Gastrocnemius medialis (tissue), 4 donors: Measurements from ENCODE around the gene NACAD. TPM values are rescaled to one million over a fixed set of nuclear protein-coding genes. Genes with fewer than 3 reads are reported as not detected.

Source experiments
- ATAC-seq, 2 donors: fragments of 150-250 bp; one replicate each; pipeline ENCODE4 v1.9.1; 2016
- DNase-seq, 2 donors: peaks; one replicate each; pipeline ENCODE4 v3.0.0-alpha.2; 2019
- H3K27ac ChIP-seq, 4 donors: fragments of 200-600 bp; sonication (generic); 1 replicate in 1 of 4; 2 replicates in 3 of 4; pipeline ENCODE4 v1.5.1; 2016 to 2018; ENCODE audit warnings: mild to moderate bottlenecking in 2 of 4, moderate library complexity in 1 of 4
- H3K27me3 ChIP-seq, 3 donors: fragments of 200-600 bp; sonication (generic) in 2 of 3; 1 replicate in 1 of 3; 2 replicates in 2 of 3; pipeline versions ENCODE4 v1.5.1 to v1.6.0; 2016 to 2019; ENCODE audit warnings: mild to moderate bottlenecking in 1 of 3, moderate library complexity in 1 of 3
- H3K36me3 ChIP-seq, 2 donors: fragments of 200-600 bp; sonication (generic) in 1 of 2; one replicate each; pipeline ENCODE4 v1.5.1; 2017 to 2018
- H3K4me1 ChIP-seq, 2 donors: fragments of 200-600 bp; sonication (generic) in 1 of 2; one replicate each; pipeline ENCODE4 v1.5.1; 2016 to 2017; ENCODE audit warnings: mild to moderate bottlenecking in 2 of 2
- H3K4me3 ChIP-seq, 4 donors: fragments of 200-600 bp; sonication (generic) in 3 of 4; 1 replicate in 1 of 4; 2 replicates in 3 of 4; pipeline ENCODE4 v1.5.1; 2016 to 2019; ENCODE audit warnings: mild to moderate bottlenecking in 2 of 4
- H3K9me3 ChIP-seq, 3 donors: fragments of 200-600 bp; sonication (generic) in 2 of 3; 1 replicate in 1 of 3; 2 replicates in 2 of 3; pipeline ENCODE4 v1.5.1; 2016 to 2019
- POLR2A ChIP-seq, 2 donors: fragments of 450-650 bp; IDR thresholded peaks; one replicate each; pipeline ENCODE4 v1.6.1; 2017; ENCODE audit warnings: antibody characterized with exemption in 2 of 2, mild to moderate bottlenecking in 2 of 2, moderate library complexity in 2 of 2
- in situ Hi-C, 4 donors: fragments of 200-750 bp; cut with MboI; loops; one replicate each; pipeline versions ENCODE4 v1.15.0 to v1.8.0; 2017; ENCODE audit warnings: low sequenced_read_pairs in 4 of 4
- intact Hi-C: fragments of 100-400 bp; cut with DNase I; formaldehyde crosslinking; loops from one replicate; pipeline ENCODE4 v1.15.1; 2023; ENCODE audit warnings: low total_unique reads
- total RNA-seq, 4 donors: library from RNA; depleted of rRNA; stranded (reverse); fragments of >200 nt; gene quantifications; one replicate each; pipeline versions ENCODE4 v1.1.0 to v1.2.3, GENCODE V29; 2016
- TF ChIP-seq, protein P1 (sequence below), 5 experiments: fragments of 450-650 bp in 3 of 5; fragments of 200-600 bp in 2 of 5; sonication (generic) in 2 of 5; IDR thresholded peaks in 4 of 5; conservative IDR thresholded peaks in 1 of 5; 1 replicate in 4 of 5; 2 replicates in 1 of 5; pipeline ENCODE4 v1.5.1; 2016 to 2019; ENCODE audit warnings: antibody characterized with exemption in 5 of 5, mild to moderate bottlenecking in 3 of 5, moderate library complexity in 3 of 5

NACAD gene
- total RNA-seq, 4 donors from 2014 or later, result 0.46 to 1.5 (median 1.1) TPM

DNA sequence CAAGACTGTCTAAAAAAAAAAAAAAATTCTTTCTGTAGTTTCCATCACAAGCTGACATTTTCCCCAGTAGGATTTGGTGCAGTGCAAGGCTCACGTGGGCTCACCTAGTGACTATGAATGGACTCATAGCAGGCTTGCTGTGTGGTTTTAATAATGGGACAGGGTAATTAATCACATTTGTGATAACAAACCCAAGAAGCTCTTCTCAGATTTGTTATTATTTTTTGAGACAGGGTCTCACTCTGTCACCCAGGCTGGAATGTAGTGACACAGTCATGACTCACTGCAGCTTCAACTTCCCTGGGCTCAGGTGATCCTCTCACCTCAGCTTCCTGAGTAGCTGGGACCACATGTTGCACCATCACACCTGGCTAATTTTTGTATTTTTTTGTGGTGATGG is 40.0 kb downstream of the NACAD start:
- no peak overlapping the region for H3K4me3 ChIP-seq
- H3K36me3 ChIP-seq, result no peaks in the 10 kb centered on the region
- H3K27ac ChIP-seq, result no peak overlapping the region
- TF ChIP-seq POLR2A (IDR thresholded peaks at IDR 0.05), result no peak
- TF ChIP-seq, protein P1, sequence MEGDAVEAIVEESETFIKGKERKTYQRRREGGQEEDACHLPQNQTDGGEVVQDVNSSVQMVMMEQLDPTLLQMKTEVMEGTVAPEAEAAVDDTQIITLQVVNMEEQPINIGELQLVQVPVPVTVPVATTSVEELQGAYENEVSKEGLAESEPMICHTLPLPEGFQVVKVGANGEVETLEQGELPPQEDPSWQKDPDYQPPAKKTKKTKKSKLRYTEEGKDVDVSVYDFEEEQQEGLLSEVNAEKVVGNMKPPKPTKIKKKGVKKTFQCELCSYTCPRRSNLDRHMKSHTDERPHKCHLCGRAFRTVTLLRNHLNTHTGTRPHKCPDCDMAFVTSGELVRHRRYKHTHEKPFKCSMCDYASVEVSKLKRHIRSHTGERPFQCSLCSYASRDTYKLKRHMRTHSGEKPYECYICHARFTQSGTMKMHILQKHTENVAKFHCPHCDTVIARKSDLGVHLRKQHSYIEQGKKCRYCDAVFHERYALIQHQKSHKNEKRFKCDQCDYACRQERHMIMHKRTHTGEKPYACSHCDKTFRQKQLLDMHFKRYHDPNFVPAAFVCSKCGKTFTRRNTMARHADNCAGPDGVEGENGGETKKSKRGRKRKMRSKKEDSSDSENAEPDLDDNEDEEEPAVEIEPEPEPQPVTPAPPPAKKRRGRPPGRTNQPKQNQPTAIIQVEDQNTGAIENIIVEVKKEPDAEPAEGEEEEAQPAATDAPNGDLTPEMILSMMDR (IDR thresholded peaks at IDR 0.05 in 4 of 5, conservative IDR thresholded peaks at IDR 0.05 in 1 of 5), result no peak
- intact Hi-C loops (no loop called here), in situ Hi-C loops (no loop called here)
- DNase-seq (no peak), ATAC-seq (no peak)
- H3K9me3 ChIP-seq, result no peaks in the 10 kb centered on the region
- H3K4me1 ChIP-seq, result no peaks in the 10 kb centered on the region
- H3K27me3 ChIP-seq, result no peaks in the 10 kb centered on the region

DNA sequence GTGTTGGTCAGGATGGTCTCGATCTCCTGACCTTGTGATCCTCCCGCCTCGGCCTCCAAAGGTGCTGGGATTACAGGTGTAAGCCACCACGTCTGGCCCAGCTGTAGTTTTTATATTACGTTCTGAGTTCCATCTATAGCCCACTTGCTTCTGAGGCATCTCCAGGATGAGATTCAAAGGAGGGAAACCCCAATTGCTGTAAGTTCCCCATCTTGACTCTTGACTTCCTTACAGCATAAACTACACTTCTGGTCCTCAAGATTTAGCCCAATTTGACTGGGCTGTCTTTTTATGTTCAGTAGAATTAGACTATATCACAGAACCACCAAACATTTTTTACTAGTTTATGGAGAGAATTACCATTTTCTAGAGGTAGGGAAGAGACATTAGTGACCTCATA is 44.4 kb downstream of the NACAD start:
- Histone ChIP-seq H3K27ac (no peak overlapping the region), H3K4me1 (no peaks in the 10 kb centered on the region), H3K36me3 (peaks cover 0 to 31% of the 10 kb centered on the region in 2 donors), H3K4me3 (no peak overlapping the region), H3K9me3 (no peaks in the 10 kb centered on the region), H3K27me3 (no peaks in the 10 kb centered on the region)
- TF ChIP-seq, protein P1 (IDR thresholded peaks at IDR 0.05 in 4 of 5, conservative IDR thresholded peaks at IDR 0.05 in 1 of 5), result no peak
- no peak for TF ChIP-seq POLR2A (IDR thresholded peaks at IDR 0.05)
- intact Hi-C loops, result no loop called here
- in situ Hi-C loops, result no loop called here
- DNase-seq, result no peak
- ATAC-seq, result no peak

DNA sequence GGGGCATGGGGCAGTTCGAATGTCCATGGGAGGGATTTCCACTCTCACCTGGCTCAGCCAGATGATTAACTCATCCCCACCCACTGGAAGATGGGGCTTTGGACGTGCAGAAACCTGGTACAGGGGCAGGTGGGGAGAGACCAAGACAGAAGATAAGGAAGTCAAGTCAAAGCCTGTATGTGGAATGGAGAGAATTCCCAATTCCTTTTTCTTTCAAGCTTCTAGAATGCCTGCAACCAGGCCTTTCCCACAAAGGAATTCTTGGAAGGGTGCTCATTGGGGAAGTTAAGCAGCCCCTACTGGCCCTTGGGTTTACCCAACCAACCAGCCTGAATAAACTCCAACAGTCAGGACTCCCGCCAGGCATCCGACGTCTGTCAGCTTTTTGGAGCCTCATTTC is 49.7 kb downstream of the NACAD start:
- H3K9me3 ChIP-seq, result no peaks in the 10 kb centered on the region
- peaks cover under 1 to 2% of the 10 kb centered on the region in 2 donors for H3K4me1 ChIP-seq
- in situ Hi-C loops (no loop called here), intact Hi-C loops (no loop called here)
- no peak overlapping the region for H3K27ac ChIP-seq
- peaks cover 0 to 42% of the 10 kb centered on the region in 2 donors for H3K36me3 ChIP-seq
- ATAC-seq (no peak), DNase-seq (no peak)
- TF ChIP-seq, protein P1 (IDR thresholded peaks at IDR 0.05 in 4 of 5, conservative IDR thresholded peaks at IDR 0.05 in 1 of 5), result no peak
- TF ChIP-seq POLR2A (IDR thresholded peaks at IDR 0.05), result no peak
- H3K4me3 ChIP-seq, result no peak overlapping the region
- no peaks in the 10 kb centered on the region for H3K27me3 ChIP-seq

DNA sequence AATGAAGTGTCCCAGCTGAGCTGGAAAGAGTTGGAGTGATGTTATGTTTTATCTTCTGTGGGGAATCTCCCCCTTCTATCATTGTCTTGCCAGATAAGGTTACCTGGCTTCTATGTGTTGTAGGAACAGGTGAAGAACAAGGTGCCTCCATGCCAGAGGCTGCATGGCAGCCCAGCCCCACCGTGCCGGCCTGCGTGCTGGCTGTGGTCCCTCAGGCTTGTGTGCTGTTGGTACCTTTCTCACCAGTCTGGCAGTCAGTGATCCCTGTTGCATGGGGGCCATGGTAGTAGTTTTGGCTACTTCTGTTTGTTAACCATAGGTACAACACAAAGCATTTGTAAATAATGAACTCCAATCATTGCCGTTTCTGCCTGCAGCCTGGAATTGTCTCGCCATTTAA is 50.9 kb downstream of the NACAD start:
- H3K36me3 ChIP-seq, result peaks cover 0 to 37% of the 10 kb centered on the region in 2 donors
- intact Hi-C loops, result no loop called here
- no peak for DNase-seq

More for the DNA sequence above, 50.9 kb downstream of the NACAD start:
- Histone ChIP-seq H3K27me3 (no peaks in the 10 kb centered on the region), H3K4me3 (no peak overlapping the region), H3K27ac (no peak overlapping the region), H3K4me1 (peaks cover 12% of the 10 kb centered on the region in 2 donors), H3K9me3 (no peaks in the 10 kb centered on the region)
- TF ChIP-seq POLR2A (IDR thresholded peaks at IDR 0.05), result no peak
- TF ChIP-seq, protein P1 (IDR thresholded peaks at IDR 0.05 in 4 of 5, conservative IDR thresholded peaks at IDR 0.05 in 1 of 5), result no peak
- ATAC-seq, result no peak
- in situ Hi-C loops, result no loop called here
